K562 (cell line): ENCODE data around the gene CPHXL2. TPM values are rescaled to one million over a fixed set of nuclear protein-coding genes. Genes with fewer than 3 reads are reported as not detected.

ENCODE experiments used
- ATF4 ChIP-seq: fragments of 450-650 bp; formaldehyde crosslinking; IDR thresholded peaks from 2 replicates; pipeline ENCODE4 v1.4.0; 2022; ENCODE audit warnings: mild to moderate bottlenecking, moderate library complexity
- BRF1 ChIP-seq: IDR thresholded peaks from 3 replicates; pipeline ENCODE4 v1.6.1; 2011; ENCODE audit warnings: borderline replicate concordance, mild to moderate bottlenecking; ENCODE audit not compliant: insufficient read length; ENCODE audit errors: extremely low read depth
- CCAR2 ChIP-seq: fragments of 200-400 bp; formaldehyde crosslinking; IDR thresholded peaks from 2 replicates; pipeline ENCODE4 v1.6.1; 2017; ENCODE audit warnings: mild to moderate bottlenecking, low read depth, low read length
- ETV1 ChIP-seq: fragments of 450-650 bp; conservative IDR thresholded peaks from 2 replicates; pipeline ENCODE4 v1.6.1; 2016; ENCODE audit warnings: missing genetic modification characterization, control low read depth, low read depth, missing compliant biosample characterization
- HMBOX1 ChIP-seq: sonication (generic); IDR thresholded peaks from 2 replicates; pipeline ENCODE4 v1.6.1; 2016
- MIER1 ChIP-seq: fragments of 450-650 bp; IDR thresholded peaks from 2 replicates; pipeline ENCODE4 v1.6.1; 2016; ENCODE audit warnings: antibody characterized with exemption, mild to moderate bottlenecking, low read depth
- MTF1 ChIP-seq: fragments of 250-450 bp; sonication (Bioruptor Pico); IDR thresholded peaks from 2 replicates; pipeline ENCODE4 v1.9.0; 2021; ENCODE audit warnings: moderate library complexity, mild to moderate bottlenecking, inconsistent platforms, borderline replicate concordance
- NFIC ChIP-seq: fragments of 450-650 bp; IDR thresholded peaks from 2 replicates; pipeline ENCODE4 v1.6.1; 2017; ENCODE audit warnings: mild to moderate bottlenecking, inconsistent platforms
- PHF8 ChIP-seq: fragments of 200-600 bp; sonication (generic); IDR thresholded peaks from 2 replicates; pipeline ENCODE4 v1.6.1; 2012; ENCODE audit warnings: mixed run types, mild to moderate bottlenecking, inconsistent platforms, low read length, moderate library complexity, borderline replicate concordance
- POLR2G ChIP-seq: fragments of 200-400 bp; formaldehyde crosslinking; IDR thresholded peaks from 2 replicates; pipeline ENCODE4 v1.6.1; 2017; ENCODE audit warnings: low read depth, mild to moderate bottlenecking, antibody characterized with exemption, low read length, moderate library complexity
- SMC3 ChIP-seq: conservative IDR thresholded peaks from 2 replicates; pipeline ENCODE4 v1.6.1; 2011; ENCODE audit warnings: low read depth, low read length, improper control_type of control experiment; ENCODE audit not compliant: insufficient read depth
- ZBTB12 ChIP-seq: fragments of 250-450 bp; sonication (Bioruptor Pico); IDR thresholded peaks from 2 replicates; pipeline ENCODE4 v1.4.0; 2020
- ZBTB8A ChIP-seq: fragments of 450-650 bp; IDR thresholded peaks from 2 replicates; pipeline ENCODE4 v1.6.1; 2018; ENCODE audit warnings: mild to moderate bottlenecking, moderate library complexity; ENCODE audit not compliant: partially characterized antibody
- ZFP91 ChIP-seq: sonication (generic); formaldehyde crosslinking; IDR thresholded peaks from 2 replicates; pipeline ENCODE4 v1.8.0; 2022; ENCODE audit warnings: mild to moderate bottlenecking, missing genetic modification reagents
- ZNF76 ChIP-seq: fragments of 250-450 bp; sonication (Bioruptor Pico); IDR thresholded peaks from 2 replicates; pipeline ENCODE4 v1.4.0; 2020; ENCODE audit warnings: mild to moderate bottlenecking, moderate library complexity, borderline replicate concordance
- polyA plus RNA-seq, 8 experiments: library from polyadenylated mRNA; depleted of rRNA in 4 of 8; stranded (reverse) in 5 of 8; unstranded in 3 of 8; fragments of >200 nt; fragmentation: Nextera tagmentation in 2 of 8; fragmentation: Illumina TruSeq in 1 of 8; extraction: Ambion mirVana in 2 of 8; extraction: Trizol in 1 of 8; gene quantifications; 2 replicates each; pipeline versions ENCODE4 v1.2.1 to v1.2.3, GENCODE V29; 2011 to 2014; ENCODE audit warnings: inconsistent platforms in 1 of 8, missing spikeins in 1 of 8
- total RNA-seq, 7 experiments: library from RNA; depleted of rRNA in 6 of 7; stranded (reverse); fragments of >200 nt in 6 of 7; fragmentation: Illumina TruSeq in 2 of 7; extraction: Trizol in 2 of 7; gene quantifications; 2 replicates each; pipeline versions ENCODE4 v1.2.1 to v1.2.3, GENCODE V29; 2011 to 2021; ENCODE audit warnings: low replicate concordance in 1 of 7
- TF ChIP-seq, protein P1 (sequence below): fragments of 250-450 bp; sonication (Bioruptor Pico); IDR thresholded peaks from 2 replicates; pipeline ENCODE4 v1.8.0; 2021; ENCODE audit warnings: mild to moderate bottlenecking, moderate library complexity
- TF ChIP-seq, protein P2 (sequence below): fragments of 250-450 bp; sonication (Bioruptor Pico); IDR thresholded peaks from 2 replicates; pipeline ENCODE4 v1.5.1; 2021; ENCODE audit warnings: mild to moderate bottlenecking
- TF ChIP-seq, protein P3 (sequence below): fragments of 450-650 bp; IDR thresholded peaks from 2 replicates; pipeline ENCODE4 v1.6.1; 2016; ENCODE audit warnings: low read depth, mild to moderate bottlenecking, moderate library complexity

CPHXL2 gene
- total and polyA plus RNA-seq, 9 of the 15 experiments (the other 6 are each of a cell fraction or from before 2014, with no cell fraction given): not detected

GRCh38 chr16:75647492-75648264 is 29.1 kb downstream of the CPHXL2 start, which contains the start of the genes KARS1 and TERF2IP (continued):
- TF ChIP-seq SMC3: no peak
- peak; percentile 30 for TF ChIP-seq NFIC
- no peak for TF ChIP-seq HMBOX1
- no peak for TF ChIP-seq MIER1
- TF ChIP-seq, protein P1, sequence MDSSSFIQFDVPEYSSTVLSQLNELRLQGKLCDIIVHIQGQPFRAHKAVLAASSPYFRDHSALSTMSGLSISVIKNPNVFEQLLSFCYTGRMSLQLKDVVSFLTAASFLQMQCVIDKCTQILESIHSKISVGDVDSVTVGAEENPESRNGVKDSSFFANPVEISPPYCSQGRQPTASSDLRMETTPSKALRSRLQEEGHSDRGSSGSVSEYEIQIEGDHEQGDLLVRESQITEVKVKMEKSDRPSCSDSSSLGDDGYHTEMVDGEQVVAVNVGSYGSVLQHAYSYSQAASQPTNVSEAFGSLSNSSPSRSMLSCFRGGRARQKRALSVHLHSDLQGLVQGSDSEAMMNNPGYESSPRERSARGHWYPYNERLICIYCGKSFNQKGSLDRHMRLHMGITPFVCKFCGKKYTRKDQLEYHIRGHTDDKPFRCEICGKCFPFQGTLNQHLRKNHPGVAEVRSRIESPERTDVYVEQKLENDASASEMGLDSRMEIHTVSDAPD (CRISPR knock-in tag): no peak
- TF ChIP-seq BRF1: no peak
- TF ChIP-seq ZBTB12 (CRISPR knock-in tag): no peak
- TF ChIP-seq CCAR2: no peak
- TF ChIP-seq ZFP91: 0 out of 2 replicates have a peak, but pooled peaks have one; percentile 30
- no peak for TF ChIP-seq ETV1 (tag)
- TF ChIP-seq POLR2G: peak; percentile 98
- peak; percentile 91; the same call in 1 of the 2 replicates for TF ChIP-seq PHF8
- no peak for TF ChIP-seq ZNF76 (CRISPR knock-in tag)
- TF ChIP-seq ZBTB8A: no peak
- TF ChIP-seq ATF4 (CRISPR knock-in tag): no peak
- TF ChIP-seq, protein P2, sequence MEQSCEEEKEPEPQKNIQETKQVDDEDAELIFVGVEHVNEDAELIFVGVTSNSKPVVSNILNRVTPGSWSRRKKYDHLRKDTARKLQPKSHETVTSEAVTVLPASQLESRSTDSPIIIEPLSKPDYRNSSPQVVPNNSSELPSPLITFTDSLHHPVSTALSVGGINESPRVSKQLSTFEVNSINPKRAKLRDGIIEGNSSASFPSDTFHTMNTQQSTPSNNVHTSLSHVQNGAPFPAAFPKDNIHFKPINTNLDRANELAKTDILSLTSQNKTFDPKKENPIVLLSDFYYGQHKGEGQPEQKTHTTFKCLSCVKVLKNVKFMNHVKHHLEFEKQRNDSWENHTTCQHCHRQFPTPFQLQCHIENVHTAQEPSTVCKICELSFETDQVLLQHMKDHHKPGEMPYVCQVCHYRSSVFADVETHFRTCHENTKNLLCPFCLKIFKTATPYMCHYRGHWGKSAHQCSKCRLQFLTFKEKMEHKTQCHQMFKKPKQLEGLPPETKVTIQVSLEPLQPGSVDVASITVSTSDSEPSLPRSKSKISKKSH (CRISPR knock-in tag): no peak
- TF ChIP-seq, protein P3, sequence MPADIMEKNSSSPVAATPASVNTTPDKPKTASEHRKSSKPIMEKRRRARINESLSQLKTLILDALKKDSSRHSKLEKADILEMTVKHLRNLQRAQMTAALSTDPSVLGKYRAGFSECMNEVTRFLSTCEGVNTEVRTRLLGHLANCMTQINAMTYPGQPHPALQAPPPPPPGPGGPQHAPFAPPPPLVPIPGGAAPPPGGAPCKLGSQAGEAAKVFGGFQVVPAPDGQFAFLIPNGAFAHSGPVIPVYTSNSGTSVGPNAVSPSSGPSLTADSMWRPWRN: no peak
- no peak for TF ChIP-seq MTF1 (CRISPR knock-in tag)
